Kidney epithelial cell (primary cell): ENCODE results near the gene BEST1. TPM values are rescaled to one million over a fixed set of nuclear protein-coding genes. Genes with fewer than 3 reads are reported as not detected.

Experiments used
- DNase-seq: peaks from one replicate; pipeline ENCODE4 v3.0.0-alpha.2; 2010; ENCODE audit warnings: low read depth
- H3K27me3 ChIP-seq: 2 replicates; pipeline ENCODE4 v1.6.0; 2011; ENCODE audit warnings: low read length; ENCODE audit not compliant: control insufficient read depth, insufficient read depth
- H3K36me3 ChIP-seq: 2 replicates; pipeline ENCODE4 v1.5.1; 2011; ENCODE audit warnings: low read length; ENCODE audit not compliant: control insufficient read depth, insufficient read depth
- H3K4me3 ChIP-seq: 2 replicates; pipeline ENCODE4 v1.5.1; 2011; ENCODE audit warnings: low read depth, mild to moderate bottlenecking, control low read depth, low read length
- CTCF ChIP-seq: IDR thresholded peaks from 2 replicates; pipeline ENCODE4 v1.5.1; 2011; ENCODE audit warnings: mild to moderate bottlenecking, moderate library complexity, low read length, control low read depth, inconsistent platforms; ENCODE audit not compliant: insufficient read depth, poor library complexity, severe bottlenecking
- total RNA-seq: library from RNA; depleted of rRNA; stranded (reverse); fragments of >200 nt; gene quantifications from 2 replicates; pipeline ENCODE4 v1.2.3, GENCODE V29; 2015

The BEST1 gene
- total RNA-seq, 1 donor from 2014 or later = 1.1 TPM

- no peak overlapping the region for H3K4me3 ChIP-seq
- no peaks in the 10 kb centered on the region for H3K36me3 ChIP-seq
- DNase-seq = no peak
- TF ChIP-seq CTCF = no peak
- no peaks in the 10 kb centered on the region for H3K27me3 ChIP-seq
Observed at GRCh38 chr11:62012451-62012831, 62.3 kb downstream of the BEST1 start.

GRCh38 chr11:62012832-62013461 lies 62.8 kb downstream of the BEST1 start:
- no peak overlapping the region for H3K4me3 ChIP-seq
- TF ChIP-seq CTCF = no peak
- H3K27me3 ChIP-seq = no peaks in the 10 kb centered on the region
- no peaks in the 10 kb centered on the region for H3K36me3 ChIP-seq
- DNase-seq = no peak

Other genes starting within 250 kb of the BEST1 start
- gene MYRF, start 197.7 kb upstream of the BEST1 start, total RNA-seq = 13.7 and 16.6 TPM in 2 replicates
- 75.8 and 135 TPM in 2 replicates for gene TMEM258, start 157.8 kb upstream of the BEST1 start, total RNA-seq
- 31.3 and 32.9 TPM in 2 replicates for gene FEN1, start 157.4 kb upstream of the BEST1 start, total RNA-seq
- gene FADS1, start 133.3 kb upstream of the BEST1 start, total RNA-seq = 94.5 and 96.3 TPM in 2 replicates
- gene FADS2, start 122.1 kb upstream of the BEST1 start, total RNA-seq = 222 and 235 TPM in 2 replicates
- gene FADS3, start 58.8 kb upstream of the BEST1 start, total RNA-seq = 134 and 152 TPM in 2 replicates
- 5.2 and 9.9 TPM in 2 replicates for gene RAB3IL1, start 32.8 kb upstream of the BEST1 start, total RNA-seq
- gene FTH1, start 17.3 kb downstream of the BEST1 start, total RNA-seq = 2,225 and 2,374 TPM in 2 replicates
- 16.1 and 18.8 TPM in 2 replicates for gene INCENP, start 173.7 kb downstream of the BEST1 start, total RNA-seq
- gene SCGB1D1, start 239.9 kb downstream of the BEST1 start, total RNA-seq = not detected in 2 replicates